Lung (tissue), 12 donors: Measurements from ENCODE around the gene DOCK2. TPM values are rescaled to one million over a fixed set of nuclear protein-coding genes. Genes with fewer than 3 reads are reported as not detected.

Experiments
- ATAC-seq: fragments of 200-7000 bp; cut with Tn5 transposase; one replicate; pipeline ENCODE4 v1.9.1; 2020; ENCODE audit warnings: moderate number of reproducible peaks; ENCODE audit not compliant: insufficient read depth, low FRiP score
- DNase-seq, 3 donors: peaks; one replicate each; pipeline ENCODE4 v3.0.0-alpha.2; 2013 to 2017
- H3K27ac ChIP-seq, 2 donors: one replicate each; pipeline ENCODE4 v1.5.1; 2013; ENCODE audit warnings: mild to moderate bottlenecking in 2 of 2, moderate library complexity in 2 of 2, control low read depth in 1 of 2, inconsistent platforms in 1 of 2, low read depth in 1 of 2, low read length in 1 of 2
- H3K27me3 ChIP-seq, 3 donors: one replicate each; pipeline ENCODE4 v1.5.1; 2013; ENCODE audit warnings: low read length in 2 of 3; ENCODE audit not compliant: control insufficient read depth in 3 of 3, insufficient read depth in 3 of 3
- H3K36me3 ChIP-seq, 4 donors: one replicate each; pipeline ENCODE4 v1.5.1; 2013; ENCODE audit warnings: low read length in 4 of 4, mild to moderate bottlenecking in 1 of 4, moderate library complexity in 1 of 4; ENCODE audit not compliant: control insufficient read depth in 4 of 4, insufficient read depth in 4 of 4
- H3K4me1 ChIP-seq, 5 donors: one replicate each; pipeline ENCODE4 v1.5.1; 2013; ENCODE audit warnings: low read length in 5 of 5, mild to moderate bottlenecking in 2 of 5, moderate library complexity in 1 of 5; ENCODE audit not compliant: control insufficient read depth in 5 of 5, insufficient read depth in 5 of 5
- H3K4me3 ChIP-seq: one replicate; pipeline ENCODE4 v1.5.1; 2013; ENCODE audit warnings: mild to moderate bottlenecking, control low read depth, moderate library complexity
- H3K9ac ChIP-seq, 2 donors: one replicate each; pipeline ENCODE4 v1.5.1; 2013; ENCODE audit warnings: low read length in 2 of 2, control low read depth in 1 of 2; ENCODE audit not compliant: insufficient read depth in 1 of 2
- H3K9me3 ChIP-seq, 4 donors: one replicate each; pipeline ENCODE4 v1.5.1; 2013; ENCODE audit warnings: low read length in 3 of 4, mild to moderate bottlenecking in 1 of 4, moderate library complexity in 1 of 4; ENCODE audit not compliant: control insufficient read depth in 4 of 4, insufficient read depth in 3 of 4
- CTCF ChIP-seq: IDR thresholded peaks from 2 replicates; pipeline ENCODE4 v1.5.1; 2012; ENCODE audit warnings: mild to moderate bottlenecking; ENCODE audit errors: control extremely low read depth, extremely low read depth
- WGBS, 2 donors: extraction: QIAGEN DNeasy Blood & Tissue Kit; methylation state at CpG; one replicate each; pipeline ENCODE4 v1.1.7; 2013; 5-methylcytosine and 5-hydroxymethylcytosine counted together
- polyA plus RNA-seq, 2 donors: library from polyadenylated mRNA; stranded (reverse); fragments of 200-250 nt; gene quantifications; one replicate each; pipeline ENCODE4 v1.2.1, GENCODE V29; 2013
- total RNA-seq, 2 donors: library from RNA; depleted of rRNA in 1 of 2; stranded (reverse); fragments of >200 nt in 1 of 2; gene quantifications; one replicate each; pipeline ENCODE4 v1.2.1, GENCODE V29; 2014 to 2021
- donor health status: control.
- donor health status: control.
- donor health status: Bipolar disorder and iron deficiency.
- donor health status: healthy.
- donor health status: DM: yes; HTN: yes; CAD: no.

Gene DOCK2
- total and polyA plus RNA-seq, 4 donors: 9.6 to 66.6 (median 43.4) TPM

GRCh38 chr5:169840405-169840804 is 203.3 kb downstream of the DOCK2 start:
- no peak overlapping the region for H3K9ac ChIP-seq
- H3K27me3 ChIP-seq: no peaks in the 10 kb centered on the region
- 91 to 93% methylated on average over 3 of the region's 3 CpGs for WGBS, 2 donors
- no peak for DNase-seq
- no peak for ATAC-seq
- no peak overlapping the region for H3K4me3 ChIP-seq
- no peak overlapping the region for H3K27ac ChIP-seq
- TF ChIP-seq CTCF: no peak
- H3K36me3 ChIP-seq: peaks cover 0 to 1% (median 0%) of the 10 kb centered on the region in 4 donors
- H3K9me3 ChIP-seq: no peaks in the 10 kb centered on the region
- H3K4me1 ChIP-seq: no peaks in the 10 kb centered on the region

GRCh38 chr5:169842699-169843098 is 205.6 kb downstream of the DOCK2 start:
- Histone ChIP-seq H3K9ac (no peak overlapping the region), H3K36me3 (peaks cover 0 to 1% (median 0%) of the 10 kb centered on the region in 4 donors), H3K27me3 (no peaks in the 10 kb centered on the region), H3K4me3 (no peak overlapping the region), H3K4me1 (no peaks in the 10 kb centered on the region), H3K9me3 (no peaks in the 10 kb centered on the region), H3K27ac (no peak overlapping the region)
- TF ChIP-seq CTCF: no peak
- DNase-seq: no peak
- no peak for ATAC-seq

- ATAC-seq (no peak), DNase-seq (no peak)
- peaks cover 0 to 12% (median 5%) of the 10 kb centered on the region in 4 donors for H3K9me3 ChIP-seq
- 81 to 96% methylated on average over 1 of the region's 1 CpG for WGBS, 2 donors
- H3K4me3 ChIP-seq: no peak overlapping the region
- no peak overlapping the region for H3K27ac ChIP-seq
- H3K9ac ChIP-seq: no peak overlapping the region
- no peak for TF ChIP-seq CTCF
- H3K27me3 ChIP-seq: no peaks in the 10 kb centered on the region
- peaks cover 0 to 1% (median 0%) of the 10 kb centered on the region in 4 donors for H3K36me3 ChIP-seq
- no peaks in the 10 kb centered on the region for H3K4me1 ChIP-seq
Observed at GRCh38 chr5:169847519-169847918, 210.4 kb downstream of the DOCK2 start.

- WGBS, 2 donors: 73 to 95% methylated on average over 3 of the region's 3 CpGs
- no peak overlapping the region for H3K4me3 ChIP-seq
- no peaks in the 10 kb centered on the region for H3K27me3 ChIP-seq
- TF ChIP-seq CTCF: no peak
- no peak overlapping the region for H3K27ac ChIP-seq
- peaks cover 0 to 1% (median 0%) of the 10 kb centered on the region in 4 donors for H3K36me3 ChIP-seq
- ATAC-seq (no peak), DNase-seq (no peak)
- H3K9ac ChIP-seq: no peak overlapping the region
- H3K4me1 ChIP-seq: no peaks in the 10 kb centered on the region
- H3K9me3 ChIP-seq: peaks cover 0 to 12% (median 5%) of the 10 kb centered on the region in 4 donors
Observed at GRCh38 chr5:169848271-169848670, 211.2 kb downstream of the DOCK2 start.
